ENCODE data around the gene DHX32.

DHX32 gene

DNA sequence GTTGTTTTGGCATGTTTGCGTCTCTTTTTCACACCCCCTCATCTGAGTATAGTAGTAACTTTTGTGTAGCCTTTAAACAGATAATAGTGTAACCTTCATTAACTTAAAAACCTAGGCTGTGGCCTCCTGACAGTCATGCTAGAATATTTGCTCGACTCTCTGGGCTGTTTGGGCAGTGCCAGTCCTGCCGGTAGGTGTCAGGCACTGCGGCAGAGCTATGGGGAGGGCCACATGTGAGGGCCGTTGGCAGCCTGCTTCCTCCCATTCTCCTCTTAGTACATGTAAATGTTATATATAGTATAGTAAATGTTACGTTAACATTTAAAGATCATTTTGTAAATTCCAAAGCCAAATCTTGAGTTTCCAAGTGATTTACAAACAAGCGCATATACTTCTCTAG lies 31.6 kb downstream of the DHX32 start:
- DNase-seq (ENCODE audit: low read depth, low spot score): no peak

DNA sequence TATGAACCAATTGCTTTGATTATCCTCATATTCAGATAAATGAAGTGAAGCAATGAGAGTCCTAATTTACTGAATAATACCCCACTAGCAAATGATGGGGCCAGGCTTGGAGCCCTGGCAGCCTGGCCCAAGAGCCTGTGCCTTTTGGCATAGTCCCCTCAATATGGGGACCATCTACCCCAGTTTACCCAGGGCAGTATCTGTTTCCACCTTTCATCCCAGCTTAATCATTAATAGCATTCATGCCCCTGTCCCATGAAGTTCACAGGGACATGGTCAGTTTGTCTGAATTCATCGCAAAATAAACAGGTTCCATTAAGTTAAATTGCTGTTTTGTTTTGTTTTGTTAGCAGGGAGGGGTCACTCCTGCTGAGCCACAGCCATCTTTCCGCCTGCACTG lies 32.2 kb downstream of the DHX32 start:
- no peak for DNase-seq (ENCODE audit: low read depth, low spot score)

DNA sequence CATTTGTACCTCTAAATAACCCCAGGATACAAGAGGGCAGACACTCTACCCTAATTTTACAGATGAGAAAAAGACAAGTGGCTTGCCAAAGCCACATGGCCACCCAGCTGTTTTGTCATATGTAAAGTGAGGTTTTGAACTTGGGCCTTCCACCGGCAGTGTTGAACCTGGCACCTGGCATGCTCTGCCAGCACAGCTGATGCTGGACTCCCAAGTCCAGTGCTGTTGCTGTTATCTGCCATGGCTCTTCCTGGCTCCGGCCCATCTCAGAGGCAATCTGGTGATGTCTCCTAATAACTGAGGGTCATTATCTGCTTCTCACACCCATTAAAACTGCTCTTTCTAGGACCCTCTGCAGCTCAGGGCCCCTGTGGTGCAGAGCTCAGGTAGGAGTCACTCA lies 32.7 kb downstream of the DHX32 start:
- DNase-seq (ENCODE audit: low read depth, low spot score): no peak

DNA sequence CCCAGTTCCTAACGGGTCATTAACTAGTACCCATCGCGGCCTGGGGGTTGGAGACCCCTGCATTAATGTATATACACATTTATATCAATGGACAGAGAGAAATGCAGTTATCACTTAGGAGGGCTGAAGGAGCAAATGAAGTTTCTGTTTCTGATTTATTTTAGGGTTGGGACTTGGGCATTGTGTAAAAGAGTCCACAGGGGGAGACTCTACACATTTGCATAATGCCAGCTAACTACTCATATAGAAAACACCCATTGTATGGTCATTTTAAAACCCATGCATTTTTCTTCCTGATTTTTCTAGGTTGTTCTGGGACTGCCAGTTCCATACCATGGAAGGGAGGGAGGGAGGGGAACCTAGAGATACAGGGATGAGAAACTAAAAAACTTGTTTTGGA lies 34.2 kb downstream of the DHX32 start:
- no peak for DNase-seq (ENCODE audit: low read depth, low spot score)

DNA sequence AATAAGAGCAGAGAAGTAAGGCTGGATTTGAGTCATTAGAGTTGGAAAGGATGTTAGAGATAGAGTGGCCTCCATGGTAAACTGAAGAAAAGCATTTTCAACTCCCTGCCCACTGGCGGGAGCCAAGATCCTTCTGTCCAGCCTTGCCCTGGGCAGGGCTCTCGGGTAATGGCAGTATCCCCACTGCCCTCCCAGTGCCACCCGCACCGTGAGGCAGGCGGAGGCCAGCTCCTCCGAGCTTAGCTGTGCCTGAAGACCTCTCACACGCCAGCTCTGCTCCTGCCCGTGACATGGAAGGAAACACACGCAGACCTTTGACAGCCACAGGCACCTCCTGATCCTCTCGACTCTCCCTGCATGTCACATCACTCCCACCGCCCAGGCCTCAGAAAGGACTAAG lies 35.5 kb downstream of the DHX32 start:
- DNase-seq (ENCODE audit: low read depth, low spot score): no peak

DNA sequence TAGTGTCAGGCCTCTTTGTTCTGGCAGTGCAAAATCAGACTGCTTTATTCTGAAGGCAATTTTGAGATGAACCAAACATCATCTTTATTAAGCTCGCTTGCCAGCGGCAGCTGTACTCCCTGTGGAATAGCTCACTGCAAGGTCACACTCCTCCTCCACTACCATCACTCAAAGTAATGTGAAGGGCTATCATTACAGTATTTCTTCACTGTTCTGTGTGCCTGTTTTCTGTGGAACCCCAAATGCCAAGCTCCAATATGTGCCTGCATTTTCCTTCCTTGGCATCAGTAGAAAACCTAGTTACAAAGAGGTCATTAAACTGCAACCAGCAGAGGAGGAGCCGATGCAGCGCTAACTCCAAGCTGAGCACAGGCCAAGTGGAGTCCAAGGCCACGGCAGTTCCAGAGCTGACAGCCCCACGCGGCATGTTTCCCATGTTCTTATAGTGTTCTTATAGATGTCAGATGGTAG lies 36.3 kb downstream of the DHX32 start:
- no peak for DNase-seq (ENCODE audit: low read depth, low spot score)

DNA sequence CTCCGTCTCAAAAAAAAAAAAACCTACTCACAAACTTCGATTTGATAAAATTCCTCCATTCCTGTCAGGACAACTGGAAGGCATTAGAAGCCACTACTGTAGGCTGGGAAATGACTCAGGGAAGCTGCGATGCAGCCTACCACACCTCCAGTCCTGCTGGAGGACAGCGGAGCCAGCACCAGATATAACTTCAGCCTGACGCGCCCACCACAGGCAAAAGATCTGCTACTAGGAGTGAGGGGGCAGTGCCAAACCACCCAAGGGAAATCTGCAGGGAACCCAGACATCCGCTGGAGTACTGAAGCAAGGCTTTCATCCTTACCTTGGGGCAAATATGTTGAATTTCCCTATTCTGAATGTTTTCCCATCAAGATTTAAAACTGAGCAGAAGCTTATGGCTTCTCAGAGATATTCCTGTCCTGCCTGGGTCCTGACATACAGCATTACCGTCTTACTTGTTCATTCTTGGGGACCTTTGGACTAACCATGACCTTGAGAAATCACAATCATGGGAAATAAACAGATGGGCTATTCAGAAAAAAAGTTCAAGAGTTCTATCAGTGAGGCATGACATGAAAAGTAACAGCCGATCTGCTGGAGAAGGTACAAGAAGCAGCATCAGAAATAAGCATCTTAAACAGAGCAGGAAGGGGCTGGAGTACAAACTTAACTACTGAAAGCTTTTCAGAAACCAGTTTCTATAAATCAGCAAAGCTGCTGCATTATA lies 37.3 kb downstream of the DHX32 start:
- no peak for DNase-seq (ENCODE audit: low read depth, low spot score)

DNA sequence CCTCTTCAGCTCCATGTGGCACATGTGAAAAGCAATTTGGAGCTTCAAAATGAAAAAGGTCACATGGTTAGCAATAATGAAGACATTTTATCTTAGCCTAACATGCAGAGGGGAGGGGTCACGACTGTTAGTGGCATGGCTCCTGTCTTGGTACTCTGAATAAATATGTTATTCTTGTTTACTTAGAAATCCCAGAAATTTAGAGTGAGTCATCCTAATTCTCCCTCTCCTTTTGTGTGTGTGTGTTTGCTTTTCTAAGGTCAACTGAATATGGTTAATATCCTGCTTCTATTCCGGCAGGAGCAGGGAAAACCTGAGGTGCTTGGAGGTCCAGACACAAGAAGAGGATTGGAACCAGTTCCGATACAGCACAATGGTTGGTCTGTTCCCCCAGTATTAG lies 40.1 kb downstream of the DHX32 start:
- no peak for DNase-seq (ENCODE audit: low read depth, low spot score)

DNA sequence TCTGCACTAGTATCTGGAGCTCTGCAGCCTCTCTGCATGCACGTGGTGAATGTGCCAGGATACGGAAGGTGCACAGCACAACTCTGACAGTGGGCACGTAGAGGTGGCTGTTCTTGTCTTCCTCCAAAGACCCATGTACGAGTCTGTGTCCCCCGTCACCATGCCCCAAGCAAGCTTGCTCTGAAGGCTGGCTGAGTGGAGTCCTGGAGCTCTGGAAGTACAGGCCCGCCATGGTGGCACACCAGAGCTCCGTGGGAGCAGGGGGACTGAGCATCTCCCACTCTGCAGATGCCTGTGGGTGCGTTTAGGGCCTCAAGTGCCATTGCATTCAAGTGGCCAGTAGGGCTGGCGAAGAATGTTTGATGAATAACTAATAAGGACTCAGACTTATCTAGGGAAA lies 40.7 kb downstream of the DHX32 start:
- DNase-seq (ENCODE audit: low read depth, low spot score): no peak

DNA sequence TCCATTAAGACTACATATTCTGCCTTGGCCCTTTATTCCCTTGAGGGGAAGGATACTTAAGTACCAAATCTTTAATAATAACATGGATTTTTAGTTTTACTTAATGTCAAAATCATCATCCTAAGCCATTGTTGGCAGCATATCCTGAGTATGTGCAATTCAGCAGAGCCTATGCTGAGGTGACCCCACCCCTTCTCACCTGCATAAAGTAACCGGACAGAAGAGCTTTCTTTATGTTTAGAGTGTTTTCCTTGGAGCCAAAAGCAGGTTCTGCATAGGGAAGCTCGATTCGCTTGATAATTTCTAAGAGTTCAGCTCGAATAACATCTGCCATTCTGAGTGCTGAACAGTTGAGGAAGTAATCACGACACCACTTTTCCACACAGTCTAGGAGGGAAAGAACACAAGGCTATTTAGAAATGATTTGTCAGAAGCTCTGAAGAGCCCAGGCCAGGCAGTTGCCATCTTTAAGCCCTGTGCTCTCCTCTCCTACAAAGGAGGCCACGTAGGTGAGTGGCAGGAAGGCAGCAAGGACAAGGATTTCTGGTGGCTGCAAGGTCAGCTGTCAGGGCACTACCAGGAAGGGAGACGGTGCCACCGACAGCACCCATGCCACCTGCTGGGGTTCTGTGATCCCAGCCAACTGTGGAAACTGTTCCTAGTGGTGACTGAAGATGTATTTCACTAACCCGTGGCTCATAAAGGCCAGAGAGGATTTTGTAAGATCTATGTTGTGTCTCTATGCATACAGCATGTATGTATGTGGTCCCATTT lies 42.1 kb downstream of the DHX32 start:
- DNase-seq (ENCODE audit: low read depth, low spot score): no peak

DNA sequence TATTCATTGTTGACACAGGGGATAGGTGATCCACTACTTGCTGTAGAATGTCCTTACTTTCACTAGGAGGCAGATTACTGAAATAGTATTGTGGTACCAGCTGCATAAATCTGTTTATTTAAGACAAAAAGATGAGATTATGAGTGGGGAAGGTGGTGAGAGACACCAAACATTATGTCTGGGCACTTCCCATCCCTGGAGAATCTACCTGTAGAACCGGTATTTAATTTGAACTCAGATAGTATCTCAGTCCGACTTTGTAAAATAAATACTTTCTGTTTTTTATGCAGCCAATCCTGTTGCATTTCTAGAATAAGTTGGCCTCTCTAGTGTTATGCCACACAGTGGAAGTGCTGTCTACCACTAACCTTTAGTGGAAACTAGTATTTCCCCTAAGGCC lies 44.3 kb downstream of the DHX32 start:
- DNase-seq (ENCODE audit: low read depth, low spot score): no peak

DNA sequence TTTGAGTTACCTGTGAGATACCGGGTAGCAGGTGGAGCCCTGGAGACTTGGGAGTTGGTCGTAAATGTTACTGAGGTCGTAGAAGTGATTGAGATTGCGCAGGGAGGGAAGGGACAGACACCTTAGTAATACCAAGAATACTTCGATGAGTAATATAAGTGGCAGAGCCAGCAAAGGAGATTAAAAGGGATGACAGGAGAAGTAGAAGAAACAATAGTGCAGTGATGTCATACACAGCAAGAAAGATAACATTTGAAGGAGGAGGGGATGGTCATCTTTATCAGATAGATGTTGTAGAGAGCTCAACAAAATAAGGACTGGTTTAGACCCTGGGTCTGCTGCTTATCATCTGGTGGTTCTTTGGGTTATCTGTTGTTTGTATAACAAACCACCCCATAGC lies 52.8 kb downstream of the DHX32 start:
- DNase-seq (ENCODE audit: low read depth, low spot score): no peak

DNA sequence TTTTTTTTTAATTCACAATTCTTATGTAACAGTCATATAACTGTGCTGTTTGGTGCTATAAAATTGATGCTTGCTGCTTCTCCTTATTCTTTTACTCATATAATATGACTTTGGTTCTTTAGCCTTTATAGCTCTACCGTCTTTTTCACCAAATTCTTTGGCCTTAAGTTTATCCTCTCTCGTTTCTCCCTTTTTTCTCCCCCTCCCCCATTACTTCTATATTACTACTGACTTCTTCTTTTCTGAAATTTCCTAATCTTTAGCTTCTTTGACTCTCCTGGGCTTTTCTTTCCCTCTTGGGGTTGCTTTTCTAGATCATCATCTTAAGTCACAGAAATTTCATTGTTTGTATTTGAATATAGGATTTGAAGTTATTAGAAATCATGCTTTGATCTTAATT lies 54.0 kb downstream of the DHX32 start:
- no peak for DNase-seq (ENCODE audit: low read depth, low spot score)

DNA sequence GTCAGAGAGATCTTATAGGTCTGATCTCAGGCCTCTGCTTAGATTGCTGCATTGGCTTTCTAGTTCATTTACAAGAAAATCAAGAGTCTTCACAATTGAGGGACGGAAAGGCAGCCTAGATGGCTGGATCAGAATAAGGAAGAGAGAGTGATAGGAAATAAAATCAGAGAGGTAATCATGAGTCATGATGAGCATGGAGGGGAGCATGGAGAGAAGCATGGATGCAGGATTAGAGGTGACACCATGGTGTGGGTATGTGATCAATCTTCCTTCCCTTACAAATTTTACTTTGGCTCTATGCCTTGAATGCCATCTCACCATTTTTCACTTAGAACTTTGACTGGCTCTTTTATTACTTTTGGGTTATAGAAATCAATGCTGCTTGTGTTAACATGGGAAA lies 56.4 kb downstream of the DHX32 start:
- no peak for DNase-seq (ENCODE audit: low read depth, low spot score)

DNA sequence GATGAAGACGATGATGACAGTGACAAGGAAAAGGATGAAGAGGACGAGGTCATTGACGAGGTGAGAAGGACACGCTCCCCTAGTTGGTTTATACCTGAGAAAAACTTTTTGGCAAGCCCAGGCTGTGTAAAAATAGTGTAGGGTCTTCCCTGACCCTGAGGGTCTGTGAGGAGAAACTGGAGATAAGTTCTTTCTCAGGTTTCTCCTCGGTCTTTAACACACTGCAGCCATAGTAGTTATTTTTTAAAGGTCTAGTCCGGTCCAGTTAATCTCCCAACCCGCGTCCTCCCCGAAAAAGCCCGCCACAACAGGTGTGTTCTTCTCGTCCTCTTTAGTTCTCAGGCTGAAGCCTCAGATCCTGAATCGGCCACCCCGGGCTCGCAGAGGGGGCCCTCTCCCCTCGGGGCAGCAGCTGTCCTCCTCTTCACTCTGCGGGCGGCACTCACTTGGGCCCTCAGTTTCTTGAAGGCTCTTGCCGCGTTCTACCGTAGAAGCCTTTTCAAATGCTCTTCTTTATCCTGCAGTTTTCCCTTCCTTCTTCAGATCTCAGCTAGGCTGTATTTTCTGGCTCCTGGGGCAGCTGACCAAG lies 57.3 kb downstream of the DHX32 start:
- no peak for DNase-seq (ENCODE audit: low read depth, low spot score)

DNA sequence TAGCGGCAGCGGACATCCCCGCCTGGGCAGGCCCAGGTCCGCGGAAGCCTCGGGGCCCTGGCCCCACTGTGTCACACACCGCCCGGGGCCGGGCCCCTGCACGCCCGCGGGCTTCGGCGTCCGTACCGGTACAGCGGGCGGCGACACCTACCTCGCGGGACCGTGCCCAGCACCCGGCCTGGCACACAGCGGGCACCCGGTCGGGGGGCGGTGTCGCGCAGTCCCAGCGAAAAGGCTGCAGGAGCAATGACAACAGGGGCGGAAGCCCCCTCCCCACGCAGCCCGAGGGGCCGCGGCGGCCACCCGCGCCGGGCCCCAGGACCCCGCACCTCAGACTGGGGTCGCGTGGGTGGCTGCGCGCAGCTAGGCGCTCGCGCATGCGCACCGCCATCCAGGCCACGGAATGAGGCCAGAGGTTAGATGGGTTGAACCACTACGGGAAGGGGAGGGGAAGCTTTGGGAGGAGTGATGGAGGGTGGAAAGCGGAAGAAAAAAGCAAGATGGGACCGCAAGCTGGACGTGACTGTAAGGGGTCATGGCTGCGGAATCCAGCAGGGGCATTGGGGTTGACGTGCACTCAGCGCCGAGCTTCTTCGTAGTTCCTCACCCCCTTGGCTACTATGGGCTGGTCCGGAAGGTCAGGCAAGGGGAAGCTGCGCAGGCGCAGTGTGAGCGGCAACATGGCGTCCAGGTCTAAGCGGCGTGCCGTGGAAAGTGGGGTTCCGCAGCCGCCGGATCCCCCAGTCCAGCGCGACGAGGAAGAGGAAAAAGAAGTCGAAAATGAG lies 58.0 kb downstream of the DHX32 start, which contains the start of the genes BCCIP and UROS:
TSS of gene BCCIP (plus strand) at position 669 of the 785 bp plus-strand sequence. CDS start at position 681, 12 bp downstream.
TSS of gene UROS (minus strand) at position 381 of the 785 bp plus-strand sequence. CDS start 6,759 bp downstream, outside the sequence.
- peak; percentile 84 for DNase-seq (ENCODE audit: low read depth, low spot score)

DNA sequence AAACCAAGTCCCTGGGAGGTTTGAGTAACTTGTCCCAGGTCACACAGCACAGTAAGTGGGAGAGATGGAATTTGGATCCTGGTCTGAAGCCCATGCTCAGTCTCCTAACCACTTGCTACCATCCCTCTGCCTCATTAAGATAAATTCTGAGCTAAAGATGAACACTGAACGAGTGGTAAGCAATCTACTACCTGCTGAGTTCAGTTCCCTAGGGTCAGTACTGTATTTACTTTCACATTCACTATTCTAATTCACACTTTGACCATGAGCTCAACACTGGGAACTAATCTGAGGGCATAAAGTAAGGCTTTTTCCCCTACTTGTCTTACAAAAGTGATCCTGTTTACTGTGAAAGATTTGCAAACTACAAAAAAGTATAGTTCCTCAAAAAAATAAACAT lies 60.4 kb downstream of the DHX32 start:
- no peak for DNase-seq (ENCODE audit: low read depth, low spot score)

DNA sequence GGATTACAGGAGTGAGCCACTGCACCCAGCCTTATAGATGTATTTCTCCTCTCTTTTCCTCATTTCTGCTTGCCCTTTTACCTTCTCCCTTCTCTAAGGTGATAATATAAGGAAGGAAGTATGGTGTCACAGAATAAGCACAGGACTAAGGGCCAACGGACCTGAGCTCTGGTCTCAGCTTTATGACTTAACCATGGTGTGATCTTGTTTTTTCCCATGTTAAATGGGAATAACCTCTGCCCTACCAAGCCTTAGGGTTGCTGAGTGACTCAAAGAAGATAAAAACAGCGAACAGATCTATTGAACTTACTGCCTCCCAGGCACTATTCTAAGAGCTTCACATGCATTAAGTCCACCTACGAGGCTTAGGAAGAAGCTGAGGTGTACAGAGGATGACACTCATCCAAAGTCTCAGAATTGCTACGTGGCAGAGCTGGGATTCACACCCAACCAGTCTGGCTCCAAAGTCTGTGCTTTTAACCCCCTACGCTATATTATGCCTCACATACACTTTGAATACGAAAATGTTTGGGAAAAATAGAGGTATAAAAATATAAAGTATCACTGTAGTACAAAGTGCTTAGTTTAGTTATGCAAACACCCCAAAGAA lies 63.6 kb downstream of the DHX32 start:
- DNase-seq (ENCODE audit: low read depth, low spot score): no peak

DNA sequence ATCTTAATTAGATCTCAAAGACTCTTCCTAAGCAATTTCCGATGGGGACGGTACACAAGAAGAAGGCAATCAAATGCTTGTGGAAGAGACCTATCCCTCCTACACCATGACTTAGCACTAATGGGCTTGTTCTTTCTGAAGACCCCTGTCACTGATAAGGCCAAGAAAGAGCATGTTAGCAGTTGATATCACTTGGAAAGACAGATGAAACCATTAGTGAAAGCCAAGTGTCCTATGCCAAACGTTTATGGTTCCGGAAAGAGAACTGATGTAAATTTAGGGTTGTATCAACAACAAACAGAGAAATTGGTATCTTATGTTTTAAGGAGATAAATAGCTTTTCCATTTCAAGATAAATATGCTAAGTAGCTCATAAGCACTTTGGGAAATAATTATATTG lies 64.5 kb downstream of the DHX32 start:
- DNase-seq (ENCODE audit: low read depth, low spot score): no peak

DNA sequence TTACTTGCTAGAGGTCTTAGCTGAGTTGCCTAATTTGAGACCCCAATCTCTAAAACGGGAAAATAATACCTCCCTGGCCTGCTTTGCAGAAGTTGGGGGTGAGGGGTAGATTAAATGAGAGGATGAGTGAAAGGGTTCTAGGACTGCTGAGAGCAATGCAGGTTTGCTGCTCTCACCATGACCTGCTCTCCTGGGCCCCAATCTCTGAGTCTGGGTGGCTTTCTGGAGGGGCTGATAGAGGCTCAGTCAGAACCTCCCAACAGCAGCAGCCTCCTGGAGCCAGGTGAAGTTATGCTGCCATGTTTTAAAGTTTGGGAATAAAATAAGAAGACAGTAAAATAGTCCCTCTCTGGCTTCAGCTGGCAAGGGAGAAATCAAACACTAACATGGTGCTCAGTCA lies 65.3 kb downstream of the DHX32 start:
- no peak for DNase-seq (ENCODE audit: low read depth, low spot score)

DNA sequence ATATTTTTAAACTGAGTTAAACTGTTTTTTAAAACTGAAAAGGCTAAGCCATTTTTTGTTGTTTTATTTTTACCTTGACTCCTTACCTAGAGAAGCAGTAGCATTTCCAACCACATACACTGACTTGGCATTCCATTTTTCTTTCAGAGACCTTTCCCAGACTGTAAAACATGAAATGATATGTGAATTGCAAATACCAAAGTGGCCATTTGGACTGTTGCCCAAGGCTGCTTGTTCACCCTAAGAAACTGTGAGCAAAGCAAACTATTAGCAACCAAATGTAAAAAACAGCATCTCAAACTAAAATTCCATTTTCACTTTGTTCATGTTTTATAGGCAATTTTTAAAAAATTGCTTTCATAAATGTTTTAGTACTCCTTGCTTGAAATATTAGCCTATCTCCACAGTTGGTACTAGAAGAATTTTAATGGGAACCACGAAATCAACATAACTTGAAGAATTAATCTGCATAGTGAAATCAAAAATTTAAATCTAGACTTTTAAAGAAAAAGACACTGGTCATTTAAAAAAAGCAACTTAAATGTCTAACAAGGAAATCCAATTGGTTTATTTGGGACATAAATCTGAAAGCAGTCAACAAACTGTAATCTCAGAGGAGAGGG lies 68.9 kb downstream of the DHX32 start:
- no peak for DNase-seq (ENCODE audit: low read depth, low spot score)
